Peyer's patch (tissue), 4 donors: ENCODE measurements around the gene ELL2. TPM values are rescaled to one million over a fixed set of nuclear protein-coding genes. Genes with fewer than 3 reads are reported as not detected.

Experiments used
- DNase-seq, 3 donors: peaks; one replicate each; pipeline ENCODE4 v3.0.0-alpha.2; 2017 to 2019
- H3K27ac ChIP-seq, 4 donors: fragments of 200-600 bp; sonication (generic); one replicate each; pipeline ENCODE4 v1.5.1; 2016 to 2019
- H3K27me3 ChIP-seq, 2 donors: fragments of 200-600 bp; sonication (generic); one replicate each; pipeline ENCODE4 v1.5.1; 2019
- H3K36me3 ChIP-seq, 3 donors: fragments of 200-600 bp; sonication (generic); one replicate each; pipeline ENCODE4 v1.5.1; 2016 to 2019
- H3K4me1 ChIP-seq, 4 donors: fragments of 200-600 bp; sonication (generic); one replicate each; pipeline ENCODE4 v1.5.1; 2016 to 2019
- H3K4me3 ChIP-seq, 4 donors: fragments of 200-600 bp; sonication (generic); 1 replicate in 3 of 4; 2 replicates in 1 of 4; pipeline ENCODE4 v1.5.1; 2016 to 2019; ENCODE audit warnings: mild to moderate bottlenecking in 1 of 4
- H3K9me3 ChIP-seq, 4 donors: fragments of 200-600 bp; sonication (generic); one replicate each; pipeline ENCODE4 v1.5.1; 2016 to 2019; ENCODE audit warnings: mild to moderate bottlenecking in 1 of 4
- CTCF ChIP-seq, 6 experiments: fragments of 450-650 bp in 4 of 6; fragments of 200-600 bp in 2 of 6; sonication (generic) in 1 of 6; IDR thresholded peaks; one replicate each; pipeline ENCODE4 v1.5.1; 2017 to 2019; ENCODE audit warnings: antibody characterized with exemption in 6 of 6, mild to moderate bottlenecking in 3 of 6, moderate library complexity in 1 of 6
- POLR2A ChIP-seq, 2 donors: fragments of 450-650 bp; IDR thresholded peaks; one replicate each; pipeline ENCODE4 v1.5.1; 2017; ENCODE audit warnings: antibody characterized with exemption in 2 of 2, mild to moderate bottlenecking in 2 of 2, moderate library complexity in 2 of 2
- total RNA-seq, 4 donors: library from RNA; depleted of rRNA; stranded (reverse); fragments of >200 nt; gene quantifications; one replicate each; pipeline ENCODE4 v1.1.0, GENCODE V29; 2016

ELL2 gene
- total RNA-seq, 4 donors from 2014 or later: 27.9 to 88.3 (median 38.7) TPM

- H3K9me3 ChIP-seq: no peaks in the 10 kb centered on the region
- no peak overlapping the region for H3K27ac ChIP-seq
- H3K4me1 ChIP-seq: no peaks in the 10 kb centered on the region
- no peak for DNase-seq
- no peak overlapping the region for H3K4me3 ChIP-seq
- TF ChIP-seq CTCF (IDR thresholded peaks at IDR 0.05) (no peak), POLR2A (IDR thresholded peaks at IDR 0.05) (no peak)
- no peaks in the 10 kb centered on the region for H3K36me3 ChIP-seq
- H3K27me3 ChIP-seq: no peaks in the 10 kb centered on the region
Measured at GRCh38 chr5:95983509-95983908, 21.9 kb upstream of the ELL2 start.

DNA sequence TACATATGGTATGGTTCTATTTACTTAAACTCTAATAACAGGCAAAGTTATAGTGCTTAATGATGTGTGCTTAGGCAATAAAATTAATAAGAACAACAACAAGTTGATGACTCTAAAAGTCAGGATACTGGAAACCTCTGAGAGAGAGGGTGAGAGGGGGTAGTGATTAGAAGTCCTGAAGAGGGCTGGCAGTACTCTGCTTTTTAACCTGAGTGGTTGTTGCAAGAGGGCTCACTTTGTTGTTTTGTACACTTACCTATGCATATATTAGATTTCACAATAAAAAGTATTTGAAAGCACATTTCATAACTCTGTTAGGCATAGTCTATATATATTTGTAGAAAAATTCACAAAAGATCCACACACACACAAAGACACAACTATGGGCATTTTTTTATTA is 21.4 kb upstream of the ELL2 start:
- Histone ChIP-seq H3K27ac (no peak overlapping the region), H3K4me3 (no peak overlapping the region), H3K9me3 (no peaks in the 10 kb centered on the region), H3K27me3 (no peaks in the 10 kb centered on the region), H3K4me1 (no peaks in the 10 kb centered on the region), H3K36me3 (no peaks in the 10 kb centered on the region)
- TF ChIP-seq POLR2A (IDR thresholded peaks at IDR 0.05): no peak
- no peak for TF ChIP-seq CTCF (IDR thresholded peaks at IDR 0.05)
- DNase-seq: no peak

GRCh38 chr5:95976606-95977005 is 15.0 kb upstream of the ELL2 start:
- no peak for TF ChIP-seq POLR2A (IDR thresholded peaks at IDR 0.05)
- TF ChIP-seq CTCF (IDR thresholded peaks at IDR 0.05): no peak
- H3K36me3 ChIP-seq: no peaks in the 10 kb centered on the region
- no peaks in the 10 kb centered on the region for H3K4me1 ChIP-seq
- H3K27ac ChIP-seq: no peak overlapping the region
- H3K9me3 ChIP-seq: no peaks in the 10 kb centered on the region
- no peak overlapping the region for H3K4me3 ChIP-seq
- DNase-seq: no peak
- no peaks in the 10 kb centered on the region for H3K27me3 ChIP-seq

DNA sequence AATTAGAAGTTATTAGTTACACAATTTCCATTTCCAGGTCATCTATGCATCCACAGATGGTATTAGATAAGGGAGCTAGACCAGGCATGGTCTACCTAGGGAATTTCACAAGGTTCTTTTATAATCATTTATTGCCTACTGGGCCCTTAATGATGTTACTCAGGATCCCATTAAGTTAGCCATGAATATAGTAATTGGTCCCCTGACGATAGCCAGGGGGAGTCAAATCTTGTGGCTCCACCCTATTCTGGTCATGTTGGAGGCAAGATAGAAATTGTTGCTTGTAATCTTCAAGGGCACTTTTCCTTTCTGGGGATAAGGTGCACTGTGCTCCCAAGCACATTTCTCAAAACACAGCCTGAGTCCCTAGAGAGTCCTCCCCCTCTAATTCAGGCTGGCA is 14.1 kb upstream of the ELL2 start:
- Histone ChIP-seq H3K4me3 (no peak overlapping the region), H3K4me1 (no peaks in the 10 kb centered on the region), H3K9me3 (no peaks in the 10 kb centered on the region), H3K27ac (no peak overlapping the region), H3K36me3 (no peaks in the 10 kb centered on the region), H3K27me3 (no peaks in the 10 kb centered on the region)
- TF ChIP-seq CTCF (IDR thresholded peaks at IDR 0.05): no peak
- no peak for TF ChIP-seq POLR2A (IDR thresholded peaks at IDR 0.05)
- no peak for DNase-seq

GRCh38 chr5:95973793-95974325 is 12.2 kb upstream of the ELL2 start:
- Histone ChIP-seq H3K4me3 (no peak overlapping the region), H3K4me1 (no peaks in the 10 kb centered on the region), H3K27ac (no peak overlapping the region), H3K27me3 (no peaks in the 10 kb centered on the region), H3K9me3 (no peaks in the 10 kb centered on the region), H3K36me3 (no peaks in the 10 kb centered on the region)
- DNase-seq: no peak
- no peak for TF ChIP-seq CTCF (IDR thresholded peaks at IDR 0.05)
- no peak for TF ChIP-seq POLR2A (IDR thresholded peaks at IDR 0.05)

GRCh38 chr5:95972196-95972595 is 10.5 kb upstream of the ELL2 start:
- Histone ChIP-seq H3K4me3 (no peak overlapping the region), H3K27me3 (no peaks in the 10 kb centered on the region), H3K36me3 (no peaks in the 10 kb centered on the region), H3K4me1 (no peaks in the 10 kb centered on the region), H3K27ac (no peak overlapping the region), H3K9me3 (no peaks in the 10 kb centered on the region)
- DNase-seq: no peak
- TF ChIP-seq CTCF (IDR thresholded peaks at IDR 0.05) (no peak), POLR2A (IDR thresholded peaks at IDR 0.05) (no peak)
